Measurements from ENCODE around the gene ENTPD6.
"Not testable (repeated sequence)": the region's sequence is repeated elsewhere in the genome, so short reads cannot be mapped to it uniquely, and the experiment has no call there.

ENTPD6 gene

GRCh38 chr20:25258476-25258805 lies 62.9 kb downstream of the ENTPD6 start:
- no peak for TF ChIP-seq CTCF (IDR thresholded peaks at IDR 0.05; ENCODE audit: low read depth, low read length, missing control alignments)
- no peak for DNase-seq (ENCODE audit: extremely low read depth, low read depth)
- no peak overlapping the region for H3K4me3 ChIP-seq (replicated peaks; ENCODE audit: low read depth, low read length)

- no peak overlapping the region for H3K4me3 ChIP-seq (replicated peaks; ENCODE audit: low read depth, low read length)
- TF ChIP-seq CTCF (IDR thresholded peaks at IDR 0.05; ENCODE audit: low read depth, low read length, missing control alignments), result no peak
- no peak for DNase-seq (ENCODE audit: extremely low read depth, low read depth)
Observed at GRCh38 chr20:25258828-25259227, 63.3 kb downstream of the ENTPD6 start.

DNA sequence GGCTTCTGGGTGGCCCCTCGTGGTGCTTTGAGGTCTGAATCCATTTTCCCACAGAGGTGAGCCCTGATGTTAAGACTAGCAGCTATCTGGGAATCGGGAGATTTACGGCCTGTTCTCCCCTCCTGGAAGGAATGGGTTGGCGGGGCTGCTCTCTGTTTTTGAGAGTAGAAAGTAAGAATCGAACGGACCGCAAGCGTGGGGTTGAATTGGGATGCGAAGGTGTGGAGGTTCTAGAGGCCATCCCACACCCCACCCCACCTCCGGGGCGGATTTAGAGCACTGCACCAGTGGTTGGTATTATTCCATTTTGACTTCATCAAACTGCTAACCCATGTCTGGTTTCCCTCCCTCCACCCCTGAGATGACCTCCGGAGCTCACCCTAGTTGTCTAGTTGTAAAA lies 63.8 kb downstream of the ENTPD6 start:
- no peak for TF ChIP-seq CTCF (IDR thresholded peaks at IDR 0.05; ENCODE audit: low read depth, low read length, missing control alignments)
- no peak overlapping the region for H3K4me3 ChIP-seq (replicated peaks; ENCODE audit: low read depth, low read length)
- no peak for DNase-seq (ENCODE audit: extremely low read depth, low read depth)

- no peak overlapping the region for H3K4me3 ChIP-seq (replicated peaks; ENCODE audit: low read depth, low read length)
- DNase-seq (ENCODE audit: extremely low read depth, low read depth), result no peak
- TF ChIP-seq CTCF (IDR thresholded peaks at IDR 0.05; ENCODE audit: low read depth, low read length, missing control alignments), result no peak
Observed at GRCh38 chr20:25259788-25260254, 64.3 kb downstream of the ENTPD6 start.

DNA sequence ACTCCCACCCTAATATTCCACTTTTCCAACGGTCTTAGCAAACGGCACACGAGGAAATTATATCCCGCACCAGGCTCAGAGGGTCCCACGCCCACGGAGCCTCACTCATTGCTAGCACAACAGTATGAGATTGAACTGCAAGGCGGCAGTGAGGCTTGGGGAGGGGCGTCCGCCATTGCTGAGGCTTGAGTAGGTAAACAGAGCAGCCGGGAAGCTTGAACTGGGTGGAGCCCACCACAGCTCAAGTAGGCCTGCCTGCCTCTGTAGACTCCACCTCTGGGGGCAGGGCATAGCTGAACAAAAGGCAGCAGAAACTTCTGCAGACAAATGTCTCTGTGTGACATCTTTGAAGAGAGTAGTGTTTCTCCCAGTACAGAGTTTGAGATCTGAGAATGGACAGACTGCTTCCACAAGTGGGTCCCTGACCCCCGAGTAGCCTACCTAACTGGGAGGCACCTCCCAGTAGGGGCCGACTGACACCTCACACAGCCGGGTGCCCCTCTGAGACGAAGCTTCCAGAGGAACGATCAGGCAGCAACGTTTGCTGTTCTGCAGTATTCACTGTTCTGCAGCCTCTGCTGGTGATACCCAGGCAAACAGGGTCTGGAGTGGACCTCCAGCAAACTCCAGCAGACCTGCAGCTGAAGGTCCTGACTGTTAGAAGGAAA lies 65.4 kb downstream of the ENTPD6 start:
- H3K4me3 ChIP-seq (replicated peaks; ENCODE audit: low read depth, low read length); DNase-seq (ENCODE audit: extremely low read depth, low read depth): not testable (repeated sequence)

DNA sequence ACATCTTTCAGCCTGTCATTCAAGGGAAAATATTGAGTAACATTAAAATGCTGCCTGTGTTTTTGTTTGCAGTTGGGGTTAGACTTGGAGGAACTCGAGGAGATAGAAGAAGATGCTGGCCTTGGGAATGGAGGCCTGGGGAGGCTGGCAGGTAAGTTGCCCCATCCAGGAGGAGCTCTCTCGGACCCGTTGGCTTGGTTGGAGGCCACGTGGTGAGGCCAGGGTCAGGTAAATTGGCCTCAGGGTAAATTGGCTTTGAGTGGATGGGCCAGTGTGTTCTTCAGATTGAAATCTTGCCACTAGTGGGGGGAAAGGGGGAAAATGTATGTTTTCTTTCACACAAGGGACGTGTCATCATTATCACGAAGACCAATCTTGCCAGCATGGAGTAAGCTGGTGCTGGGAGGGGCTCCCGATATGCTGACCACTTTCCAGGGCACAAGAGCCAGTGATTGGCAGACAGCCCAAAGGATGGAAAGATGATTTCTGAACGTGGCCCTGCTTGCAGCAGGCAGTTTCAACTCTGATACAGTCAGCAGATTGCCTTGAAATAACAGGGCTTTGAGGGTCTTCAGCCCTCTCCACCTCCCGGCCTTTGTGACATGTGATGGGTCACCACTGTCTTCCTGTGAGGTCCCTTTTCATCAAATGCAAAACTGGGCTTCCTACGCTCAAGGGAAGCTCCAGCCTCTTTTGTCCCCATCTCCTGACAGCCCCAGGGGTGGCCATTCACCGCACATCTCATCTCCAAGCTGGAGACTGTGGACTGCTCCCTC lies 73.7 kb downstream of the ENTPD6 start:
- TF ChIP-seq CTCF (IDR thresholded peaks at IDR 0.05; ENCODE audit: low read depth, low read length, missing control alignments), result no peak
- no peak for DNase-seq (ENCODE audit: extremely low read depth, low read depth)
- H3K4me3 ChIP-seq (replicated peaks; ENCODE audit: low read depth, low read length), result no peak overlapping the region

GRCh38 chr20:25269833-25270170 lies 74.3 kb downstream of the ENTPD6 start:
- no peak for DNase-seq (ENCODE audit: extremely low read depth, low read depth)
- no peak for TF ChIP-seq CTCF (IDR thresholded peaks at IDR 0.05; ENCODE audit: low read depth, low read length, missing control alignments)

More at GRCh38 chr20:25269833-25270170, 74.3 kb downstream of the ENTPD6 start:
- H3K4me3 ChIP-seq (replicated peaks; ENCODE audit: low read depth, low read length), result no peak overlapping the region
